ENCODE measurements around the gene AMMECR1L.

AMMECR1L gene

DNA sequence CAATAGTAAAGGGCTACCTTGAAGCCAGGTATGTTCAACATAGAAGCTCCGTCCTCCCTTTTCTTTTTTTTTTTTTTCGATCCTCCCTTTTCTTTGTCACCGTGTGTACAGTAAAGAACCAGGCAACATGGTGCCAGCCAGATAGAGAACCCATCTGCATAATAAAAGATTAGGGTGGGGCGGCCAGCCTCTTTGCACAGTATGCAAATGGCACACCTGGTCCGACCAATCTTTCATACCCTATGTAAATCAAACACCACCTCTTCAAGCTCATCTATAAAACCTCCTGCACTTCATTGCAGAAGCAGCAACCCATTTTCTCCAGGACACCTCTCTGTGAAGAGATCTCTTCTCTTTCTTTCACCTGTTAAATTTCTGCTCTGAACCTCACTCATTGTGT lies 67.5 kb downstream of the AMMECR1L start:
- TF ChIP-seq, protein P1, sequence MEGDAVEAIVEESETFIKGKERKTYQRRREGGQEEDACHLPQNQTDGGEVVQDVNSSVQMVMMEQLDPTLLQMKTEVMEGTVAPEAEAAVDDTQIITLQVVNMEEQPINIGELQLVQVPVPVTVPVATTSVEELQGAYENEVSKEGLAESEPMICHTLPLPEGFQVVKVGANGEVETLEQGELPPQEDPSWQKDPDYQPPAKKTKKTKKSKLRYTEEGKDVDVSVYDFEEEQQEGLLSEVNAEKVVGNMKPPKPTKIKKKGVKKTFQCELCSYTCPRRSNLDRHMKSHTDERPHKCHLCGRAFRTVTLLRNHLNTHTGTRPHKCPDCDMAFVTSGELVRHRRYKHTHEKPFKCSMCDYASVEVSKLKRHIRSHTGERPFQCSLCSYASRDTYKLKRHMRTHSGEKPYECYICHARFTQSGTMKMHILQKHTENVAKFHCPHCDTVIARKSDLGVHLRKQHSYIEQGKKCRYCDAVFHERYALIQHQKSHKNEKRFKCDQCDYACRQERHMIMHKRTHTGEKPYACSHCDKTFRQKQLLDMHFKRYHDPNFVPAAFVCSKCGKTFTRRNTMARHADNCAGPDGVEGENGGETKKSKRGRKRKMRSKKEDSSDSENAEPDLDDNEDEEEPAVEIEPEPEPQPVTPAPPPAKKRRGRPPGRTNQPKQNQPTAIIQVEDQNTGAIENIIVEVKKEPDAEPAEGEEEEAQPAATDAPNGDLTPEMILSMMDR (IDR thresholded peaks at IDR 0.05) = no peak

DNA sequence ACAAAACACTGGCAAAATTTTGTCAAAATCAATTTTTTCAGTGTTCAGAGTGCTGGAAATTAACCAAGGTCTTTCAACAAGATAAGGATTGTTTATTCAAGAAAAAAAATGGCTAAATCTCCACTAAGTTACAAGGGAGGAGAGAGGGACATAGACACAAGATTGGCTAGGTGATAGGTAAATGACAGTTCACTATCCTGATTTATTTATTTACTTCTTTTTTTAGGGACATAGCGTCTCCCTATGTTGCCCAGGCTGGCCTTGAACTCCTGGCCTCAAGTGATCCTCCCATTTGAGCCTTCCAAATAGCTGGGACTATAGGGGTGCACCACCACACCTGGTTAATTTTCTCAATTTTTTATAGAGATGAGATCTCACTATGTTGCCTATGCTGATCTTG lies 71.1 kb downstream of the AMMECR1L start:
- TF ChIP-seq, protein P1 (IDR thresholded peaks at IDR 0.05) = no peak
